Tibial nerve (tissue), 3 donors: ENCODE results near the gene RPP14.

Source experiments
- CTCF ChIP-seq, 5 experiments: fragments of 200-600 bp in 3 of 5; fragments of 450-650 bp in 2 of 5; sonication (generic) in 3 of 5; IDR thresholded peaks; one replicate each; pipeline ENCODE4 v1.5.1; 2016 to 2019; ENCODE audit warnings: antibody characterized with exemption in 5 of 5, mild to moderate bottlenecking in 3 of 5, moderate library complexity in 2 of 5
- POLR2A ChIP-seq, 2 donors: fragments of 450-650 bp; IDR thresholded peaks; one replicate each; pipeline ENCODE4 v1.6.1; 2017; ENCODE audit warnings: antibody characterized with exemption in 2 of 2, mild to moderate bottlenecking in 2 of 2, moderate library complexity in 2 of 2

- TF ChIP-seq CTCF (IDR thresholded peaks at IDR 0.05) = no peak
- TF ChIP-seq POLR2A (IDR thresholded peaks at IDR 0.05) = no peak
Measured at GRCh38 chr3:58296843-58297242, 9.2 kb upstream of the RPP14 start.
